ENCODE data around the gene DCUN1D3. TPM values are rescaled to one million over a fixed set of nuclear protein-coding genes. Genes with fewer than 3 reads are reported as not detected.

Gene DCUN1D3
- total RNA-seq, 1 experiment from 2014 or later, result 16.1 TPM

DNA sequence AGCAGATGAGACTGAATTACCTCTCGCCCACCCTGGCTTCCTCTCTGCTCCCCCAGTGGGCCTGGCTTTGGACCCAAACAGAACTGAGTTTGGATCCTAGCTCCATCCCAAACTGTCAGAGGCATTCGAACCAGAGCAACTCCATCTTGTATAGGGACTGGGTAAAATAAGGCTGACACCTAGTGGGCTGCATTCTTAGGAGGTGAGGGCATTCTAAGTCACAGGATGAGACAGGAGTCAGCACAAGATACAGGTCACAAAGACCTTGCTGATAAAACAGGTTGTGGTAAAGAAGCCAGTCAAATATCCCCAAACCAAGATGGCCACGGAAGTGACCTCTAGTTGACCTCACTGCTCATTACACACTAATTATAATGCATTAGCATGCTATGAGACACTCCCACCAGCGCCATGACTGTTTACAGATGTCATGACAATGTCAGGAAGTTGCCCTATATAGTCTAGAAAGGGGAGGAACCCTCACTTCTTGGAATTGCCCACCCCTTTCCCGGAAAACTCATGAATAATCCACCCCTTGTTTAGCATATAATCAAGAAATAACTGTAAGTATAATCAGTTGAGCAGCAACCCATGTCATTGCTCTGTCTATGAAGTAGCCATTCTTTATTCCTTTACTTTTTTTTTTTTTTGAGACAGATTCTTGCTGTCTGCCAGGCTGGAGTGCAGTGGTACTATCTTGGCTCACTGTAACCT is 44.9 kb upstream of the DCUN1D3 start:
- Histone ChIP-seq H3K23me2 (ENCODE audit: insufficient read length, low read depth, low read length, poor library complexity, severe bottlenecking) (no peaks in the 10 kb centered on the region), H4K8ac (replicated peaks; ENCODE audit: insufficient read length, low read depth, low read length) (no peak overlapping the region), H3K79me1 (ENCODE audit: insufficient read depth, low read depth, low read length, poor library complexity, severe bottlenecking) (no peaks in the 10 kb centered on the region), H2BK20ac (ENCODE audit: low read depth, low read length, poor library complexity, severe bottlenecking) (no peak overlapping the region), H3K9ac (ENCODE audit: extremely low read depth, insufficient read length, low read length) (no peak overlapping the region), H3K27ac (ENCODE audit: insufficient read length, low read depth, low read length) (no peak overlapping the region), H2BK5ac (ENCODE audit: insufficient read length, low read length) (no peak overlapping the region), H3K14ac (ENCODE audit: insufficient read depth, low read length) (no peak overlapping the region), H4K5ac (ENCODE audit: insufficient read length, low read depth, low read length) (no peak overlapping the region), H3K4me2 (ENCODE audit: insufficient read depth, insufficient read length, low read length) (no peak overlapping the region), H4K20me1 (ENCODE audit: control insufficient read depth, insufficient read depth, insufficient read length) (no peaks in the 10 kb centered on the region), H2BK15ac (ENCODE audit: low read depth, low read length) (no peak overlapping the region), H3K27me3 (ENCODE audit: insufficient read depth, low read length) (no peaks in the 10 kb centered on the region), H3K4me1 (ENCODE audit: insufficient read depth, low read length) (no peaks in the 10 kb centered on the region; the same call in 1 of the 2 replicates), H3K23ac (ENCODE audit: insufficient read length, low read depth, low read length) (no peak overlapping the region), H4K91ac (ENCODE audit: insufficient read length, low read depth, low read length) (no peak overlapping the region), H3K18ac (ENCODE audit: insufficient read length, low read depth, low read length) (no peak overlapping the region), H3T11ph (ENCODE audit: low read length) (no peak overlapping the region), H2BK120ac (ENCODE audit: low read depth, low read length, poor library complexity, severe bottlenecking) (no peak overlapping the region), H3K4ac (ENCODE audit: low read depth, low read length) (no peak overlapping the region), H2BK12ac (ENCODE audit: insufficient read length, low read depth, low read length) (no peak overlapping the region), H2AFZ (ENCODE audit: low read length) (no peak overlapping the region), H3K9me3 (ENCODE audit: control insufficient read depth, low read depth, low read length) (no peaks in the 10 kb centered on the region), H3K79me2 (ENCODE audit: insufficient read depth, low read length) (no peaks in the 10 kb centered on the region), H3K56ac (ENCODE audit: insufficient read length, low read depth, low read length) (no peak overlapping the region), H2AK5ac (ENCODE audit: insufficient read length, low read length) (no peak overlapping the region)
- Mint-ChIP-seq H3K36me3 (ENCODE audit: insufficient read depth in 1 of 3, low read depth in 3 of 3) (no peaks in the 10 kb centered on the region), H3K27ac (no peak overlapping the region), H3K4me3 (no peak overlapping the region), H3K4me1 (peaks cover 9 to 20% of the 10 kb centered on the region in 2 experiments), H3K27me3 (ENCODE audit: low read depth) (peaks cover 3% of the 10 kb centered on the region), H3K9me3 (no peaks in the 10 kb centered on the region)
- TF ChIP-seq, protein P1, sequence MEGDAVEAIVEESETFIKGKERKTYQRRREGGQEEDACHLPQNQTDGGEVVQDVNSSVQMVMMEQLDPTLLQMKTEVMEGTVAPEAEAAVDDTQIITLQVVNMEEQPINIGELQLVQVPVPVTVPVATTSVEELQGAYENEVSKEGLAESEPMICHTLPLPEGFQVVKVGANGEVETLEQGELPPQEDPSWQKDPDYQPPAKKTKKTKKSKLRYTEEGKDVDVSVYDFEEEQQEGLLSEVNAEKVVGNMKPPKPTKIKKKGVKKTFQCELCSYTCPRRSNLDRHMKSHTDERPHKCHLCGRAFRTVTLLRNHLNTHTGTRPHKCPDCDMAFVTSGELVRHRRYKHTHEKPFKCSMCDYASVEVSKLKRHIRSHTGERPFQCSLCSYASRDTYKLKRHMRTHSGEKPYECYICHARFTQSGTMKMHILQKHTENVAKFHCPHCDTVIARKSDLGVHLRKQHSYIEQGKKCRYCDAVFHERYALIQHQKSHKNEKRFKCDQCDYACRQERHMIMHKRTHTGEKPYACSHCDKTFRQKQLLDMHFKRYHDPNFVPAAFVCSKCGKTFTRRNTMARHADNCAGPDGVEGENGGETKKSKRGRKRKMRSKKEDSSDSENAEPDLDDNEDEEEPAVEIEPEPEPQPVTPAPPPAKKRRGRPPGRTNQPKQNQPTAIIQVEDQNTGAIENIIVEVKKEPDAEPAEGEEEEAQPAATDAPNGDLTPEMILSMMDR (conservative IDR thresholded peaks at IDR 0.05), result no peak
- no CpG with 5 or more reads among the region's 5 CpGs for WGBS (ENCODE audit: extremely low coverage, insufficient read length, low lambda C conversion rate)
- no peak for DNase-seq
